ENCODE data around the gene NCKAP5L.
A peak's percentile ranks its signal among the peaks of the same experiment; 100 is the strongest.
"Not testable (repeated sequence)": the region's sequence is repeated elsewhere in the genome, so short reads cannot be mapped to it uniquely, and the experiment has no call there.

NCKAP5L gene

GRCh38 chr12:49776413-49776812 lies 51.8 kb downstream of the NCKAP5L start:
- peak; percentile 45 for DNase-seq

DNA sequence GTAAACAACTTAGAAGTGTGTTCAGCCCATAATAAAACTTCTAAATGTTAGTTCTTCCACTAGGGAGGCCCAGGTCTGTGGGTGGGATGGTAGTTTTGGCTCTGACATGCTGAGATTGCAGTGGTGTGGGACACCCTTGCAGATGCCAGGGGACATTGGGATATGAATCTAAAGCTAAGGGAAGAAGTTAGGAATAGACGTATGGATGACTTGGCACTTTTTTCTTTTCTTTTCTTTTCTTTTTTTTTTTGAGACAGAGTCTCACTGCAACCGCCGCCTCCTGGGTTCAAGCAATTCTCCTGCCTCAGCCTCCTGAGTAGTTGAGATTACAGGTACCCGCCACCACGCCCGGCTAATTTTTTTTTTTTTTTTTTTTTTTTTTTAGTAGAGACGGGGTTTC lies 55.1 kb downstream of the NCKAP5L start:
- not testable (repeated sequence) for DNase-seq

DNA sequence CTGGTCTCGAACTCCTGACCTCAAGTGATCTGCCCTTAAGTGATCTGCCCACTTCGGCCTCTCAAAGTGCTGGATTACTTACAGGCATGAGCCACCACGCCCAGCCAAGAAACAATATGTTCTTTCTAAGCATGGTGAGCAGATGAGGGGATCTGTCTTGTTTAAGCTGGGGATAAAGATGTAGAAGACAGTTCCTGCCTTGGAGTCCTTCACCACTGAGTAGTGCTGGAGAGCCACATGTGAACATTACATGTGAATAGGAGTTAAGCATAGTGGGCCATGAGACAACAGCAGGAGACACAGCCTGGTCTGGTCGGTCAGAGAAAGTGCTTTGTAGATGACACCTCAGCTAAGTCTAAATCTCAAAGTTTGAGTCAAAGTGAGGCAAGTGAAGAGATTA lies 60.9 kb downstream of the NCKAP5L start:
- DNase-seq, result no peak

GRCh38 chr12:49766115-49766455 lies 62.1 kb downstream of the NCKAP5L start:
- DNase-seq, result no peak

GRCh38 chr12:49764126-49764525 lies 64.1 kb downstream of the NCKAP5L start:
- DNase-seq, result no peak

- DNase-seq, result peak; percentile 17
These were observed 65.1 kb downstream of the NCKAP5L start for GRCh38 chr12:49763006-49763591.

- no peak for DNase-seq
These were observed 65.8 kb downstream of the NCKAP5L start for GRCh38 chr12:49762468-49762847.

DNA sequence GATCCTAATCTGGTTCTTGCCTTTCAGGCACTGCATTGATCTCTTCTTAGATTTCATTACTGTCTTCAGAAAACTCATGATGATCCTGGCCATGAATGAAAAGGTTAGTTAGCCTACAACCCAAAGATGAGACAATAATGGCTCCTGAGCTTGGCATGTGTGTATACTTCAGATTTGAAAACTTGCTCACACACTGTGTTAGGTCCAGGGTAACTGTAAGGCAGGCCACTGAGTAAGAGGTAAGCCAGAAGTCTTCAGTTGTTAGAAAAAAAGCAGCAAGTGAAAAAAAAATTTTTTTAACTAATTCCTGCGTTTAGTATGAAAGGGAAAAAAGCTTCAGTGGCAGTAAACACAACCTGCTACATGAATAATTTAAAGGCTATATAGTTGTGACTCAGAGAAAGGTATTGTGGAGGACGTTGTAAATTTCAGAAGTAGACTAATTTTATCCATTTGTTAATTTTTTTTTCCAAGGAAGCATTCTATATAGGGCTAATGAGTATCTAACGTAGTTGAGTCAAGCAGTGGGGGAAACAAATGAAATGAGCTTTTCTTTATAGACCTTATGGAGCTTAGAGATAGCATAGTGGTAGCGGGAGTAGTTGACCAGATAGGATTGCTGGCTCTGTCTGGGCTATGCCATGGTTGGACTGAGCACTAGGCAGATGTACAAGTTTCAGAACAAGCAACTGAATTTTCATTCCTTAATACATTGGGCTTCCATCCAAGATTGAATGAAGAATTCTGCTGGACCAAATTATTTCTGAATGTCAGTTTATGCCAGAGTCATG lies 66.3 kb downstream of the NCKAP5L start:
- DNase-seq, result no peak

- no peak for DNase-seq
These were observed 77.2 kb downstream of the NCKAP5L start for GRCh38 chr12:49750996-49751393.

DNA sequence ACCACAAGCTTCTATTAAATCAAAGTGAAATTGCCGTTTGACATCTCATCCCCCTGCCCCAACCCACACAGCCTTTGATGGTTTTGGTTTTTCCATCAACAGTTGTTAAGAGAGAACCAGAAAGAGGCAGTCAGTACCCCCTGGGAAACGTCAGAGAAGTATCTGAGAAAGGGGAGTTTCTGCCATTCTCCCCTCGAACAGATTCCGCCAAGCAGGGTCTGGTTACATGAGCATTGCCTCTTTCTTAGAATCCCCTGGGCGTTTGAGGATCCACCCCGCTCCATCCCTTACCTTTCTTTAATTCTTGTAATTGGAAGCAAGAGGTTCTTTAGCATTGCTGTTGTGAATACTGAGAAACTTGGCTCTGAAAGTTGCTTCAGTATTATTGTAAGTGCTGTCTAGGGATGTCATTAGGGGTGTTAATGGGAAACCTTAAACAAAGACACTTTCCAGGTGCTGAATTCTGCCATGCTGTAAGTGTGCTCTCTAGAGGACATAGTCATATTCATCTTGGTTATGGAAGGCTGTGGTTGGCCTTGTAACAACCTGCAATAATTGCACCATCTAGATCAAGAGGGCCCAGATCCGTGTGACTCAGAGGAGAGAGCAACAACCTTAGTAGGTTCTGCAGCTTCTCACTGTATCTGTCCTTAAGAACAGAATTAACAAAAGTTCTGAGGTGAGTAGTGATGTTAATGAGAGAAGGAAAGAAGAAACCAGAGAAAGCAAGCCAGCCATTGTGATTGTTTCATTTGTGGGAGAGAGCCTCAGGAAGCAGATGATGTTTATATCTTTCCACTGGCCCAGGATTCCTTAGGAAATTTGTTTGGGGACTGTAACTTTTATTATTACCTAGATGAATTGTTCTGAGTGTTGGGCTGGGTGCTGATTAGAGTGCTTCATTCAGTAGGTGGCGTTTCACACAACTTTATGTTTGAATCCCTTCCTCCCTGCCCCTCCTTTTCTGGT lies 77.9 kb downstream of the NCKAP5L start:
- DNase-seq, result no peak

- DNase-seq, result no peak
These were observed 79.4 kb downstream of the NCKAP5L start for GRCh38 chr12:49748800-49749199.

DNA sequence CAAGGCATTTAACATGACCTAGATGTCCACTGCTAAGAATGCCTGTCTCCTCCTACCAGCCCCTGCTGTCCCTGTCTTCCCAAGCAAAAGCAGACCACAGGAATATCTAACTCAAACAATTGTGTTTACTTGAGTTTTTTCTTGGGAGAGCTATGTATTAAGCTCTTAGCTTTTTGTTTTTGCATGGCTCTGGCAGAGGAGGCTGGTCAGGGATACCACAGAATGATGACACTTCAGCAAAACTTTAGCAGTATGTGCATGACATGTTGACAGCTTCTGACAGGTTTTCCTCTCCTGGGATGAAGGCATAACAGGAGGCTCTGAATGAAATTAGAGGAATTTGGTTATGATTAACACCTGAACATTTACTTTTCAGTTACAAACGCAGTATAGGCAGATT lies 79.9 kb downstream of the NCKAP5L start:
- DNase-seq, result no peak

DNA sequence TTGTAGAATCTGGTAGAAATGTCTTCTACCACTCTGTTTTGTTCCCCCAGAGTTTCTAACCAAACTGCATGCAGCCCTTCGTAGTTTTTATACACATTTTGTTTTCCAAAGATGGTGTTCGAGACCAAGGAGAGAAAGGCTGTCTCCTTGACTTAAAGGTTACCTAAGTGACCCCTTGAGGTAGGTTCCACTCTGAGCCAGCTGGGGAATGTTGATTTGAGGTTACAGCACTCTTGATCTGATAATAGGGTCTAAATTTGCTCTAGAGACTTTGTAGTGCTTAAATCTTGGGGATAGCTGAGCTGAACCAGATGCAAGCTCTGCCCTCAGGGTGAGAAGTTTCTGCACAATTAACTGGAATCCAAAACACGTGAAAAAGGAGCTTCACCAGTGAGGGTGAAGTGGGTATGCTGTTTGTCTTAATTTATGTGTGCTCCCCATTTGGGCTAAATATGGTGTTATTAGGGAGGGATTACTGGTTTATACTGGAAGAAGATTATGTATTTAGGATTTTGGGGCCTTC lies 83.8 kb downstream of the NCKAP5L start:
- DNase-seq, result no peak

DNA sequence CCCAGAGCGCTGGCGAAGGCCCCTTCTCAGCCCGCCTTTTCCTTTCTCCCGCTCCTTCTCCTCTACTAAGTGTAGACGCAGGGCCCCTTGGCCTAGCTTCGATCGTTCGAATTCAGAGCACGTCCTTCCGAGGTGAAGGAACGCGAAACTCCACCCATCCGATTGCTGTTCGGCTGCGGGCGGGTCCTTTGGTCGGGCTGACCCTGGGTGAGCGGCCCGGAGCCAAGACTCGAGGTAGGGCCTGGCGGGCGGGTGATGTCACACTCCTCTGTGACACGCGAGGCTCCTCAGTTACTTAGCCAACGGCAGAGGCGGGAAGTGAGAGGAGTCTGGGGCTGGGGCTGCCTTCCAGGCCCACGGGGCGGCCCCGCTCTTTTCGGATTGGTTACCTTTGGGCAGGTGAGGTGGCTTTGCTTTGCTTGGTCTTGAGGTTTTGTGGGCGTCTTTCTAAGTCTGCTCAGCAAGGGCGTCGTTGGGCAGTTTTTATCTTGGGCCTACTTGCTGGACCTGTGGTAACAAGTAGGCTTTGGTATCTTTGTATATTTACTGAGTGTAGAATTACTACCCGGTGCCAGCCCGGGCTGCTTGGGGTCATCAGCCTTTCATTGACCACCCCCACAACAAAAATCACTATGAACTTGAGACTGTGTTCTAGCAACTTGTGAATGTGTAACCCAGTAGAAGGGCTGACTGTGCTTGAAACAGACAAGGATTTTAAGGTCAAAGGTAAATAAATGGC lies 86.2 kb downstream of the NCKAP5L start:
- no peak for DNase-seq
